GM18517 (cell line): Measurements from ENCODE around the gene ALDH1L1.

Experiments
- ATAC-seq: cut with Tn5 transposase; IDR thresholded peaks from one replicate; pipeline ENCODE4 v1.9.1; 2021; ENCODE audit warnings: mild to moderate bottlenecking, moderate library complexity; ENCODE audit not compliant: unreplicated experiment

The ALDH1L1 gene

GRCh38 chr3:126058666-126059065 lies 121.7 kb downstream of the ALDH1L1 start:
- ATAC-seq, result no peak

- no peak for ATAC-seq
Observed at GRCh38 chr3:126057936-126058335, 122.5 kb downstream of the ALDH1L1 start.

- ATAC-seq, result no peak
Observed at GRCh38 chr3:126057501-126057819, 122.9 kb downstream of the ALDH1L1 start.

GRCh38 chr3:126056681-126057500 lies 123.5 kb downstream of the ALDH1L1 start:
- ATAC-seq, result no peak

GRCh38 chr3:126056088-126056487 lies 124.3 kb downstream of the ALDH1L1 start:
- ATAC-seq, result no peak

- ATAC-seq, result no peak
Observed at GRCh38 chr3:126054870-126055269, 125.5 kb downstream of the ALDH1L1 start.

GRCh38 chr3:126053949-126054569 lies 126.3 kb downstream of the ALDH1L1 start:
- ATAC-seq, result no peak
